K562 (cell line): ENCODE data around the gene DOK7. TPM values are rescaled to one million over a fixed set of nuclear protein-coding genes. Genes with fewer than 3 reads are reported as not detected.

Source experiments
- ATAC-seq: fragments of 200-7000 bp; cut with Tn5 transposase; 3 replicates; pipeline ENCODE4 v1.9.1; 2020; ENCODE audit warnings: moderate library complexity
- BruUV-seq: library from RNA; stranded (reverse); fragments of 400-500 nt; replicated peaks from 2 replicates; lab custom pipeline; 2021; lab: Mats Ljungman, UMichigan
- CTCF ChIA-PET: fragments of 300-600 bp; formaldehyde crosslinking; extraction: SDS; loops from one replicate; lab custom pipeline; 2021; ENCODE audit warnings: low intra/inter-chr PET ratio; lab: Yijun Ruan, JAX
- POLR2A ChIA-PET: fragments of 300-600, 350-650 bp; sonication (Branson Sonifier 250); formaldehyde crosslinking; extraction: SDS; loops from one replicate; lab custom pipeline; 2021; ENCODE audit warnings: antibody characterized with exemption, inconsistent platforms; lab: Yijun Ruan, JAX
- DNase-seq, 4 experiments: peaks; one replicate each; pipeline versions ENCODE4 v3.0.0 to v3.0.0-alpha.2; 2011 to 2018; ENCODE audit warnings: low spot score in 3 of 4, mixed read lengths in 3 of 4; ENCODE audit errors: extremely low read depth in 1 of 4
- FAIRE-seq: peaks from 2 replicates; lab custom pipeline; 2011; peaks lifted over from hg19 to GRCh38; lab: Jason Lieb, UNC
- H2AFZ ChIP-seq: 2 replicates; pipeline ENCODE4 v1.6.0; 2011; ENCODE audit warnings: low read depth, low read length, control low read depth, inconsistent platforms
- H3K27ac ChIP-seq: fragments of 200-600 bp; 3 replicates; pipeline ENCODE4 v1.8.0; 2011; ENCODE audit warnings: low read depth, mild to moderate bottlenecking, control low read depth, inconsistent platforms, low read length, moderate library complexity, mixed read lengths; ENCODE audit errors: extremely low read depth
- H3K27me3 ChIP-seq, 2 experiments: fragments of 300-600 bp in 1 of 2; 2 replicates in 1 of 2; 3 replicates in 1 of 2; pipeline versions ENCODE4 v1.6.0 to v1.8.0; 2011; ENCODE audit warnings: inconsistent platforms in 2 of 2, low read length in 2 of 2, mild to moderate bottlenecking in 1 of 2, mixed read lengths in 1 of 2, moderate library complexity in 1 of 2; ENCODE audit not compliant: control insufficient read depth in 2 of 2, insufficient read depth in 2 of 2
- H3K36me3 ChIP-seq: fragments of 300-600 bp; 3 replicates; pipeline ENCODE4 v1.8.0; 2011; ENCODE audit warnings: mild to moderate bottlenecking, low read length, inconsistent platforms; ENCODE audit not compliant: control insufficient read depth, insufficient read depth
- H3K4me1 ChIP-seq, 2 experiments: fragments of 200-600 bp in 1 of 2; replicated peaks in 1 of 2; 2 replicates in 1 of 2; 3 replicates in 1 of 2; pipeline versions ENCODE4 v1.5.1 to v1.8.0; 2011; ENCODE audit warnings: inconsistent platforms in 2 of 2, low read length in 2 of 2, mild to moderate bottlenecking in 1 of 2, mixed read lengths in 1 of 2, moderate library complexity in 1 of 2; ENCODE audit not compliant: control insufficient read depth in 2 of 2, insufficient read depth in 2 of 2
- H3K4me2 ChIP-seq: 2 replicates; pipeline ENCODE4 v1.6.1; 2011; ENCODE audit warnings: low read length, control low read depth, inconsistent platforms, mixed read lengths; ENCODE audit not compliant: insufficient read depth
- H3K4me3 ChIP-seq: fragments of 200-600 bp; sonication (generic), shearing (Covaris generic); 2 replicates; pipeline ENCODE4 v1.5.1; 2016; ENCODE audit warnings: control low read depth, inconsistent platforms
- H3K79me2 ChIP-seq: fragments of 200-600 bp; 3 replicates; pipeline ENCODE4 v1.8.0; 2011; ENCODE audit warnings: low read length, inconsistent platforms; ENCODE audit not compliant: control insufficient read depth, insufficient read depth
- H3K9ac ChIP-seq, 2 experiments: 2 replicates each; pipeline versions ENCODE4 v1.6.0 to v1.6.1; 2011; ENCODE audit warnings: low read depth in 2 of 2, low read length in 2 of 2, control low read depth in 1 of 2, inconsistent platforms in 1 of 2, mild to moderate bottlenecking in 1 of 2, mixed read lengths in 1 of 2; ENCODE audit not compliant: insufficient read depth in 1 of 2
- H3K9me1 ChIP-seq: one replicate; pipeline ENCODE4 v1.6.0; 2011; ENCODE audit warnings: inconsistent platforms, mild to moderate bottlenecking, low read length, moderate library complexity; ENCODE audit not compliant: control insufficient read depth, insufficient read depth
- H3K9me3 ChIP-seq: replicated peaks from 2 replicates; pipeline ENCODE4 v1.5.1; 2011; ENCODE audit warnings: low read depth, low read length, inconsistent platforms; ENCODE audit not compliant: control insufficient read depth, insufficient read depth
- H4K20me1 ChIP-seq: replicated peaks from 2 replicates; pipeline ENCODE4 v1.6.1; 2011; ENCODE audit warnings: low read length, inconsistent platforms, mixed read lengths; ENCODE audit not compliant: control insufficient read depth, insufficient read depth
- CREB3 ChIP-seq: fragments of 450-650 bp; conservative IDR thresholded peaks from 2 replicates; pipeline ENCODE4 v1.6.1; 2016; ENCODE audit warnings: missing genetic modification characterization, low read depth, mild to moderate bottlenecking, missing compliant biosample characterization, moderate library complexity
- E2F8 ChIP-seq: fragments of 450-650 bp; IDR thresholded peaks from 2 replicates; pipeline ENCODE4 v1.7.1; 2018; ENCODE audit warnings: mild to moderate bottlenecking, low read depth; ENCODE audit not compliant: partially characterized antibody
- JUND ChIP-seq, 2 experiments: IDR thresholded peaks; 2 replicates in 1 of 2; 3 replicates in 1 of 2; pipeline ENCODE4 v1.6.1; 2011; ENCODE audit warnings: borderline replicate concordance in 2 of 2, low read depth in 2 of 2, low read length in 2 of 2, improper control_type of control experiment in 1 of 2, missing biosample characterization in 1 of 2, missing genetic modification characterization in 1 of 2, missing genetic modification reagents in 1 of 2
- NONO ChIP-seq, 2 experiments: fragments of 200-400 bp in 1 of 2; fragments of 450-650 bp in 1 of 2; formaldehyde crosslinking in 1 of 2; IDR thresholded peaks; 2 replicates each; pipeline ENCODE4 v1.6.1; 2017; ENCODE audit warnings: low read depth in 2 of 2, mild to moderate bottlenecking in 2 of 2, moderate library complexity in 2 of 2, low read length in 1 of 2
- PURB ChIP-seq: sonication (generic); formaldehyde crosslinking; IDR thresholded peaks from 2 replicates; pipeline ENCODE4 v1.9.0; 2021; ENCODE audit warnings: low read depth, mild to moderate bottlenecking, missing genetic modification reagents
- RBM17 ChIP-seq: fragments of 200-400 bp; formaldehyde crosslinking; IDR thresholded peaks from 2 replicates; pipeline ENCODE4 v1.6.1; 2017; ENCODE audit warnings: low read depth, mild to moderate bottlenecking, low read length, borderline replicate concordance
- SIN3A ChIP-seq, 2 experiments: fragments of 150-350 bp in 1 of 2; IDR thresholded peaks; 2 replicates each; pipeline ENCODE4 v1.6.1; 2011 to 2016; ENCODE audit warnings: borderline replicate concordance in 2 of 2, low read depth in 2 of 2, low read length in 2 of 2, mild to moderate bottlenecking in 2 of 2, moderate library complexity in 2 of 2; ENCODE audit not compliant: control insufficient read depth in 1 of 2
- ZNF174 ChIP-seq: fragments of 250-450 bp; sonication (Bioruptor Pico); IDR thresholded peaks from 2 replicates; pipeline ENCODE4 v1.4.0; 2020; ENCODE audit warnings: mild to moderate bottlenecking
- ZNF3 ChIP-seq: fragments of 250-450 bp; sonication (Bioruptor Pico); IDR thresholded peaks from 2 replicates; pipeline ENCODE4 v1.5.0; 2021; ENCODE audit warnings: mild to moderate bottlenecking, moderate library complexity
- WGBS: fragments of 100-300 bp; shearing (Covaris generic); methylation state at CpG from one replicate; pipeline ENCODE4 v1.1.6; 2016; ENCODE audit warnings: low coverage, mixed read lengths; ENCODE audit not compliant: insufficient coverage; ENCODE audit errors: missing lambda C conversion rate; 5-methylcytosine and 5-hydroxymethylcytosine counted together
- in situ Hi-C: fragments of 300-500 bp; cut with MboI; formaldehyde crosslinking; loops from 4 replicates; pipeline ENCODE4 v1.15.0; 2018; ENCODE audit warnings: inconsistent platforms, mixed read lengths
- intact Hi-C: fragments of 100-400 bp; cut with micrococcal nuclease; formaldehyde crosslinking; loops from 2 replicates; pipeline ENCODE4 v1.14.2; 2022
- polyA plus RNA-seq, 8 experiments: library from polyadenylated mRNA; depleted of rRNA in 4 of 8; stranded (reverse) in 5 of 8; unstranded in 3 of 8; fragments of >200 nt; fragmentation: Nextera tagmentation in 2 of 8; fragmentation: Illumina TruSeq in 1 of 8; extraction: Ambion mirVana in 2 of 8; extraction: Trizol in 1 of 8; gene quantifications; 2 replicates each; pipeline versions ENCODE4 v1.2.1 to v1.2.3, GENCODE V29; 2011 to 2014; ENCODE audit warnings: inconsistent platforms in 1 of 8, missing spikeins in 1 of 8
- total RNA-seq, 7 experiments: library from RNA; depleted of rRNA in 6 of 7; stranded (reverse); fragments of >200 nt in 6 of 7; fragmentation: Illumina TruSeq in 2 of 7; extraction: Trizol in 2 of 7; gene quantifications; 2 replicates each; pipeline versions ENCODE4 v1.2.1 to v1.2.3, GENCODE V29; 2011 to 2021; ENCODE audit warnings: low replicate concordance in 1 of 7

Gene DOK7
- total and polyA plus RNA-seq, 9 of the 15 experiments (the other 6 are each of a cell fraction or from before 2014, with no cell fraction given) = not detected

- H3K79me2 ChIP-seq = no peaks in the 10 kb centered on the region
- CTCF ChIA-PET = no interaction called here
- H3K4me2 ChIP-seq = no peak overlapping the region
- in situ Hi-C loops = no loop called here
- H3K27ac ChIP-seq = no peak overlapping the region
- peaks cover 10% of the 10 kb centered on the region; the same call in 1 of the 2 replicates for H3K9me3 ChIP-seq
- no peak overlapping the region for H3K9ac ChIP-seq
- no peak for ATAC-seq
- H3K4me1 ChIP-seq = peaks cover 0 to 25% of the 10 kb centered on the region in 2 experiments; a peak in 2 of 5 replicates
- no peak overlapping the region for H3K4me3 ChIP-seq
- no peak for FAIRE-seq
- H3K27me3 ChIP-seq = peaks cover 28 to 68% of the 10 kb centered on the region in 2 experiments
- no TSS peak for BruUV-seq
- no peak overlapping the region for H2AFZ ChIP-seq
- 27% methylated on average over 19 of the region's 31 CpGs for WGBS
- intact Hi-C loops = no loop called here
- no peak for DNase-seq
- TF ChIP-seq E2F8 (no peak), RBM17 (no peak), NONO (IDR thresholded peaks at IDR 0.05; ENCODE audit: low read depth in 2 of 2, low read length in 1 of 2) (no peak), ZNF174 (CRISPR knock-in tag) (no peak), JUND (IDR thresholded peaks at IDR 0.05; ENCODE audit: borderline replicate concordance, low read depth, low read length) (no peak), JUND (tag; IDR thresholded peaks at IDR 0.05; ENCODE audit: borderline replicate concordance, low read depth, low read length) (no peak), PURB (CRISPR knock-in tag) (no peak), ZNF3 (CRISPR knock-in tag) (no peak), SIN3A (IDR thresholded peaks at IDR 0.05; ENCODE audit: borderline replicate concordance in 2 of 2, control insufficient read depth in 1 of 2, low read depth in 2 of 2, low read length in 2 of 2) (no peak), CREB3 (tag) (no peak)
- TF ChIP-seq, all 486 proteins: peak for 0
- H4K20me1 ChIP-seq = peaks cover 17% of the 10 kb centered on the region; the same call in 1 of the 2 replicates
- POLR2A ChIA-PET = no interaction called here
- no peaks in the 10 kb centered on the region for H3K9me1 ChIP-seq
- no peaks in the 10 kb centered on the region for H3K36me3 ChIP-seq
Measured at GRCh38 chr4:3469386-3470243, 6.5 kb downstream of the DOK7 start.
